GM12801 (cell line): ENCODE results near the gene EIF4EBP2.

ENCODE experiments used
- CTCF ChIP-seq: IDR thresholded peaks from one replicate; pipeline ENCODE4 v1.5.1; 2011; ENCODE audit warnings: control low read depth; ENCODE audit not compliant: insufficient read length; ENCODE audit errors: extremely low read depth

EIF4EBP2 gene

GRCh38 chr10:70404036-70404786 is at the start of gene EIF4EBP2:
TSS of gene EIF4EBP2 (plus strand) at chr10:70404145. CDS start at chr10:70404402, 257 bp downstream.
- no peak for TF ChIP-seq CTCF

- no peak for TF ChIP-seq CTCF
Measured at GRCh38 chr10:70354556-70354955, 49.4 kb upstream of the EIF4EBP2 start.

GRCh38 chr10:70355051-70356021 is 48.6 kb upstream of the EIF4EBP2 start:
- no peak for TF ChIP-seq CTCF

- TF ChIP-seq CTCF: no peak
Measured at GRCh38 chr10:70357565-70357964, 46.4 kb upstream of the EIF4EBP2 start.

GRCh38 chr10:70358446-70358845 is 45.5 kb upstream of the EIF4EBP2 start:
- TF ChIP-seq CTCF: no peak

- TF ChIP-seq CTCF: no peak
Measured at GRCh38 chr10:70359017-70359550, 44.9 kb upstream of the EIF4EBP2 start.

GRCh38 chr10:70360215-70360614 is 43.7 kb upstream of the EIF4EBP2 start:
- no peak for TF ChIP-seq CTCF
